ENCODE data around the gene MPRIP. TPM values are rescaled to one million over a fixed set of nuclear protein-coding genes. Genes with fewer than 3 reads are reported as not detected.

MPRIP gene
- total RNA-seq, 1 experiment from 2014 or later = 258 TPM

DNA sequence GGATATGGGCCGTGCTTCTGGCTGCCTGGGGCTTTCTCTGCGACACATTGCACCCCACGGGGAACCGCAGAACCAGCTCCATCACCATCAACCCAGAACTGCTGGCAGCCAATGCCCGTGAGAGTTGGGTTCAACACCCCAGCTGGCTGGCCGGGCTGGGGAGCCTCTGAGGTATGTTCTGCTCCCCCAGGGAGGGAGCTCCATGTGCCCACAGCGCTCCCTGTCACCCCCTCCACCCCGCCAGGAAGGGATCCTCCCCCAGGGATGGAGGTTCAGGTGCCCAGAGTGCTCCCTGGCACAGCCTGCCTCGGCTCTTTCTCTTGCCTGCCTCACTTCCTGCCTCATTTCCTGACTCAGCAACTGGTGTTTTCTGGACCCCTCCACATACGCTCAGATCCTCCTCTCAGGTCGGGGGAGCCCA, 24.2 kb upstream of the MPRIP start:
- POLR2A ChIA-PET = interaction anchor here (2.3 kb wide), 1 partner anchor 10 kb away, joined by 11 read pairs; no protein-coding TSS in a partner anchor
- H3K79me2 ChIP-seq (ENCODE audit: insufficient read depth, low read length) = no peaks in the 10 kb centered on the region
- CTCF ChIA-PET = no interaction called here
- peak overlapping the region; percentile 46 for H3K9ac ChIP-seq (ENCODE audit: low read length)
- H3K27me3 ChIP-seq (ENCODE audit: insufficient read depth, low read length) = no peaks in the 10 kb centered on the region
- H3K4me3 ChIP-seq (replicated peaks in 1 of 2; ENCODE audit: low read depth in 1 of 2, low read length in 2 of 2) = no peak overlapping the region
- no peaks in the 10 kb centered on the region for H4K20me1 ChIP-seq (ENCODE audit: insufficient read depth)
- no peak for ATAC-seq
- no TSS peak for BruUV-seq (replicated peaks)
- TF ChIP-seq CEBPB (IDR thresholded peaks at IDR 0.05; ENCODE audit: low read depth) (no peak), POLR2A (IDR thresholded peaks at IDR 0.05; ENCODE audit: borderline replicate concordance, extremely low read depth, insufficient read depth, insufficient read length) (no peak), SIN3A (IDR thresholded peaks at IDR 0.05; ENCODE audit: low read depth) (no peak), JUND (IDR thresholded peaks at IDR 0.05) (no peak), ZNF274 (IDR thresholded peaks at IDR 0.05; ENCODE audit: low read depth, low read length) (no peak), SP1 (IDR thresholded peaks at IDR 0.05; ENCODE audit: low read depth) (no peak), EZH2phosphoT487 (IDR thresholded peaks at IDR 0.05; ENCODE audit: borderline replicate concordance) (no peak), ZFX (IDR thresholded peaks at IDR 0.05) (no peak), CBX3 (IDR thresholded peaks at IDR 0.05; ENCODE audit: low read depth) (no peak), POLR2AphosphoS5 (IDR thresholded peaks at IDR 0.05; ENCODE audit: low read depth, low read length) (no peak)
- TF ChIP-seq, protein P1, sequence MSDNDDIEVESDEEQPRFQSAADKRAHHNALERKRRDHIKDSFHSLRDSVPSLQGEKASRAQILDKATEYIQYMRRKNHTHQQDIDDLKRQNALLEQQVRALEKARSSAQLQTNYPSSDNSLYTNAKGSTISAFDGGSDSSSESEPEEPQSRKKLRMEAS (IDR thresholded peaks at IDR 0.05) = no peak
- TF ChIP-seq, protein P2, sequence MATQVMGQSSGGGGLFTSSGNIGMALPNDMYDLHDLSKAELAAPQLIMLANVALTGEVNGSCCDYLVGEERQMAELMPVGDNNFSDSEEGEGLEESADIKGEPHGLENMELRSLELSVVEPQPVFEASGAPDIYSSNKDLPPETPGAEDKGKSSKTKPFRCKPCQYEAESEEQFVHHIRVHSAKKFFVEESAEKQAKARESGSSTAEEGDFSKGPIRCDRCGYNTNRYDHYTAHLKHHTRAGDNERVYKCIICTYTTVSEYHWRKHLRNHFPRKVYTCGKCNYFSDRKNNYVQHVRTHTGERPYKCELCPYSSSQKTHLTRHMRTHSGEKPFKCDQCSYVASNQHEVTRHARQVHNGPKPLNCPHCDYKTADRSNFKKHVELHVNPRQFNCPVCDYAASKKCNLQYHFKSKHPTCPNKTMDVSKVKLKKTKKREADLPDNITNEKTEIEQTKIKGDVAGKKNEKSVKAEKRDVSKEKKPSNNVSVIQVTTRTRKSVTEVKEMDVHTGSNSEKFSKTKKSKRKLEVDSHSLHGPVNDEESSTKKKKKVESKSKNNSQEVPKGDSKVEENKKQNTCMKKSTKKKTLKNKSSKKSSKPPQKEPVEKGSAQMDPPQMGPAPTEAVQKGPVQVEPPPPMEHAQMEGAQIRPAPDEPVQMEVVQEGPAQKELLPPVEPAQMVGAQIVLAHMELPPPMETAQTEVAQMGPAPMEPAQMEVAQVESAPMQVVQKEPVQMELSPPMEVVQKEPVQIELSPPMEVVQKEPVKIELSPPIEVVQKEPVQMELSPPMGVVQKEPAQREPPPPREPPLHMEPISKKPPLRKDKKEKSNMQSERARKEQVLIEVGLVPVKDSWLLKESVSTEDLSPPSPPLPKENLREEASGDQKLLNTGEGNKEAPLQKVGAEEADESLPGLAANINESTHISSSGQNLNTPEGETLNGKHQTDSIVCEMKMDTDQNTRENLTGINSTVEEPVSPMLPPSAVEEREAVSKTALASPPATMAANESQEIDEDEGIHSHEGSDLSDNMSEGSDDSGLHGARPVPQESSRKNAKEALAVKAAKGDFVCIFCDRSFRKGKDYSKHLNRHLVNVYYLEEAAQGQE (IDR thresholded peaks at IDR 0.05; ENCODE audit: low read depth) = no peak
- TF ChIP-seq, protein P3, sequence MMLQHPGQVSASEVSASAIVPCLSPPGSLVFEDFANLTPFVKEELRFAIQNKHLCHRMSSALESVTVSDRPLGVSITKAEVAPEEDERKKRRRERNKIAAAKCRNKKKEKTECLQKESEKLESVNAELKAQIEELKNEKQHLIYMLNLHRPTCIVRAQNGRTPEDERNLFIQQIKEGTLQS (IDR thresholded peaks at IDR 0.05) = no peak
- TF ChIP-seq, protein P4, sequence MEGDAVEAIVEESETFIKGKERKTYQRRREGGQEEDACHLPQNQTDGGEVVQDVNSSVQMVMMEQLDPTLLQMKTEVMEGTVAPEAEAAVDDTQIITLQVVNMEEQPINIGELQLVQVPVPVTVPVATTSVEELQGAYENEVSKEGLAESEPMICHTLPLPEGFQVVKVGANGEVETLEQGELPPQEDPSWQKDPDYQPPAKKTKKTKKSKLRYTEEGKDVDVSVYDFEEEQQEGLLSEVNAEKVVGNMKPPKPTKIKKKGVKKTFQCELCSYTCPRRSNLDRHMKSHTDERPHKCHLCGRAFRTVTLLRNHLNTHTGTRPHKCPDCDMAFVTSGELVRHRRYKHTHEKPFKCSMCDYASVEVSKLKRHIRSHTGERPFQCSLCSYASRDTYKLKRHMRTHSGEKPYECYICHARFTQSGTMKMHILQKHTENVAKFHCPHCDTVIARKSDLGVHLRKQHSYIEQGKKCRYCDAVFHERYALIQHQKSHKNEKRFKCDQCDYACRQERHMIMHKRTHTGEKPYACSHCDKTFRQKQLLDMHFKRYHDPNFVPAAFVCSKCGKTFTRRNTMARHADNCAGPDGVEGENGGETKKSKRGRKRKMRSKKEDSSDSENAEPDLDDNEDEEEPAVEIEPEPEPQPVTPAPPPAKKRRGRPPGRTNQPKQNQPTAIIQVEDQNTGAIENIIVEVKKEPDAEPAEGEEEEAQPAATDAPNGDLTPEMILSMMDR (IDR thresholded peaks at IDR 0.05 in 2 of 3, conservative IDR thresholded peaks at IDR 0.05 in 1 of 3; ENCODE audit: borderline replicate concordance in 1 of 3, insufficient read depth in 1 of 3, low read depth in 2 of 3, low read length in 2 of 3) = no peak
- TF ChIP-seq, protein P5, sequence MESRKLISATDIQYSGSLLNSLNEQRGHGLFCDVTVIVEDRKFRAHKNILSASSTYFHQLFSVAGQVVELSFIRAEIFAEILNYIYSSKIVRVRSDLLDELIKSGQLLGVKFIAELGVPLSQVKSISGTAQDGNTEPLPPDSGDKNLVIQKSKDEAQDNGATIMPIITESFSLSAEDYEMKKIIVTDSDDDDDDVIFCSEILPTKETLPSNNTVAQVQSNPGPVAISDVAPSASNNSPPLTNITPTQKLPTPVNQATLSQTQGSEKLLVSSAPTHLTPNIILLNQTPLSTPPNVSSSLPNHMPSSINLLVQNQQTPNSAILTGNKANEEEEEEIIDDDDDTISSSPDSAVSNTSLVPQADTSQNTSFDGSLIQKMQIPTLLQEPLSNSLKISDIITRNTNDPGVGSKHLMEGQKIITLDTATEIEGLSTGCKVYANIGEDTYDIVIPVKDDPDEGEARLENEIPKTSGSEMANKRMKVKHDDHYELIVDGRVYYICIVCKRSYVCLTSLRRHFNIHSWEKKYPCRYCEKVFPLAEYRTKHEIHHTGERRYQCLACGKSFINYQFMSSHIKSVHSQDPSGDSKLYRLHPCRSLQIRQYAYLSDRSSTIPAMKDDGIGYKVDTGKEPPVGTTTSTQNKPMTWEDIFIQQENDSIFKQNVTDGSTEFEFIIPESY (IDR thresholded peaks at IDR 0.05; ENCODE audit: extremely low read depth, insufficient replicate concordance, low read length) = no peak
- DNase-seq (ENCODE audit: low read depth, low spot score) = no peak
- no peaks in the 10 kb centered on the region for H3K9me2 ChIP-seq (ENCODE audit: insufficient read depth)
- peak overlapping the region; percentile 66 for H3K27ac ChIP-seq (ENCODE audit: low read depth, low read length)
- H3K4me1 ChIP-seq (ENCODE audit: control insufficient read depth in 1 of 2, insufficient read depth in 2 of 2, low read length in 2 of 2) = peaks cover 79 to 96% of the 10 kb centered on the region in 2 experiments
- no peaks in the 10 kb centered on the region for H3K9me3 ChIP-seq (ENCODE audit: control insufficient read depth in 1 of 2, insufficient read depth in 1 of 2, low read depth in 1 of 2, low read length in 2 of 2)
- no peaks in the 10 kb centered on the region for H3K36me3 ChIP-seq (ENCODE audit: control insufficient read depth in 1 of 2, insufficient read depth in 2 of 2, low read length in 2 of 2)
- RAD21 ChIA-PET (ENCODE audit: low non-redundant PET in 1 of 2, low total read pairs in 2 of 2, uncharacterized antibody in 2 of 2, unreplicated experiment in 2 of 2) = no interaction called here
- peak overlapping the region; percentile 49 for H3K4me2 ChIP-seq (ENCODE audit: low read length)
- intact Hi-C loops (cut with micrococcal nuclease) = no loop called here
- H2AFZ ChIP-seq (ENCODE audit: low read depth, low read length, poor library complexity, severe bottlenecking) = no peak overlapping the region
